ENCODE results near the gene KLHL36.

GRCh38 chr16:84662471-84662870 is 14.2 kb downstream of the KLHL36 start:
- TF ChIP-seq CTCF (IDR thresholded peaks at IDR 0.05 in 8 of 11, conservative IDR thresholded peaks at IDR 0.05 in 3 of 11) (no peak), POLR2A (IDR thresholded peaks at IDR 0.05) (no peak)

All from spleen (tissue), 7 donors.